DMS79 treated with DMSO at 0.1 percent for 48 hours (cell line): ENCODE results near the gene PTRH2.
"Not testable (repeated sequence)": the region's sequence is repeated elsewhere in the genome, so short reads cannot be mapped to it uniquely, and the experiment has no call there.

Experiments
- DNase-seq: peaks from one replicate; lab custom pipeline; 2025; lab: John Stamatoyannopoulos, UW

Gene PTRH2

GRCh38 chr17:59707149-59707970 lies at the start of gene PTRH2, which contains the start of gene VMP1:
PTRH2 (minus strand) TSS chr17:59707430; CDS start chr17:59697978, 9,452 bp downstream.
VMP1 (plus strand) TSS chr17:59707654; CDS start chr17:59731447, 23,793 bp downstream.
- DNase-seq: peak; percentile 91

- no peak for DNase-seq
Measured at GRCh38 chr17:59756236-59756818, 49.1 kb upstream of the PTRH2 start.

GRCh38 chr17:59755069-59755468 lies 47.8 kb upstream of the PTRH2 start:
- DNase-seq: not testable (repeated sequence)

GRCh38 chr17:59754552-59754951 lies 47.3 kb upstream of the PTRH2 start:
- DNase-seq: no peak

- peak; percentile 49 for DNase-seq
Measured at GRCh38 chr17:59753522-59754467, 46.6 kb upstream of the PTRH2 start.

GRCh38 chr17:59752922-59753321 lies 45.7 kb upstream of the PTRH2 start:
- no peak for DNase-seq

- DNase-seq: no peak
Measured at GRCh38 chr17:59752446-59752845, 45.2 kb upstream of the PTRH2 start.

- DNase-seq: no peak
Measured at GRCh38 chr17:59751955-59752413, 44.8 kb upstream of the PTRH2 start.

- DNase-seq: no peak
Measured at GRCh38 chr17:59748591-59748990, 41.4 kb upstream of the PTRH2 start.

GRCh38 chr17:59746849-59747445 lies 39.7 kb upstream of the PTRH2 start:
- DNase-seq: peak; percentile 0

- no peak for DNase-seq
Measured at GRCh38 chr17:59745040-59745439, 37.8 kb upstream of the PTRH2 start.

GRCh38 chr17:59743842-59744241 lies 36.6 kb upstream of the PTRH2 start:
- DNase-seq: no peak

- no peak for DNase-seq
Measured at GRCh38 chr17:59737324-59737723, 30.1 kb upstream of the PTRH2 start.

- DNase-seq: no peak
Measured at GRCh38 chr17:59734226-59734625, 27.0 kb upstream of the PTRH2 start.

- no peak for DNase-seq
Measured at GRCh38 chr17:59733697-59734096, 26.5 kb upstream of the PTRH2 start.

GRCh38 chr17:59730268-59730834 lies 23.1 kb upstream of the PTRH2 start:
- no peak for DNase-seq

GRCh38 chr17:59727817-59728533 lies 20.7 kb upstream of the PTRH2 start:
- no peak for DNase-seq

GRCh38 chr17:59725691-59726090 lies 18.5 kb upstream of the PTRH2 start:
- DNase-seq: no peak

GRCh38 chr17:59723607-59724006 lies 16.4 kb upstream of the PTRH2 start:
- no peak for DNase-seq

GRCh38 chr17:59723041-59723440 lies 15.8 kb upstream of the PTRH2 start:
- DNase-seq: no peak

- no peak for DNase-seq
Measured at GRCh38 chr17:59722623-59723022, 15.4 kb upstream of the PTRH2 start.
